GM04503 (cell line): ENCODE results near the gene EPHA2.
A peak's percentile ranks its signal among the peaks of the same experiment; 100 is the strongest.
"Not testable (repeated sequence)": the region's sequence is repeated elsewhere in the genome, so short reads cannot be mapped to it uniquely, and the experiment has no call there.

Source experiments
- DNase-seq: peaks from one replicate; pipeline ENCODE4 v3.0.0-alpha.2; 2012; ENCODE audit warnings: low read depth

The EPHA2 gene

GRCh38 chr1:16119504-16119903 lies 36.4 kb downstream of the EPHA2 start:
- no peak for DNase-seq

- DNase-seq: no peak
These were observed 37.2 kb downstream of the EPHA2 start for GRCh38 chr1:16118706-16119105.

- no peak for DNase-seq
These were observed 37.9 kb downstream of the EPHA2 start for GRCh38 chr1:16117936-16118335.

- peak; percentile 37 for DNase-seq
These were observed 38.5 kb downstream of the EPHA2 start for GRCh38 chr1:16117369-16117768.

- DNase-seq: no peak
These were observed 39.2 kb downstream of the EPHA2 start for GRCh38 chr1:16116625-16117024.

GRCh38 chr1:16116002-16116401 lies 39.9 kb downstream of the EPHA2 start:
- no peak for DNase-seq

- no peak for DNase-seq
These were observed 40.3 kb downstream of the EPHA2 start for GRCh38 chr1:16115468-16115983.

- DNase-seq: no peak
These were observed 41.1 kb downstream of the EPHA2 start for GRCh38 chr1:16114527-16115467.

GRCh38 chr1:16112596-16113555 lies 43.0 kb downstream of the EPHA2 start:
- DNase-seq: no peak

- DNase-seq: peak; percentile 48
These were observed 43.9 kb downstream of the EPHA2 start for GRCh38 chr1:16111771-16112595.

- no peak for DNase-seq
These were observed 45.0 kb downstream of the EPHA2 start for GRCh38 chr1:16110884-16111283.

GRCh38 chr1:16110456-16110855 lies 45.4 kb downstream of the EPHA2 start:
- no peak for DNase-seq

- no peak for DNase-seq
These were observed 46.3 kb downstream of the EPHA2 start for GRCh38 chr1:16109571-16109970.

GRCh38 chr1:16107039-16107438 lies 48.8 kb downstream of the EPHA2 start:
- not testable (repeated sequence) for DNase-seq

- DNase-seq: no peak
These were observed 54.2 kb downstream of the EPHA2 start for GRCh38 chr1:16101623-16102022.

- DNase-seq: no peak
These were observed 56.5 kb downstream of the EPHA2 start for GRCh38 chr1:16099412-16099811.

GRCh38 chr1:16095447-16095846 lies 60.4 kb downstream of the EPHA2 start:
- DNase-seq: no peak

- no peak for DNase-seq
These were observed 61.3 kb downstream of the EPHA2 start for GRCh38 chr1:16094453-16095158.

- no peak for DNase-seq
These were observed 62.3 kb downstream of the EPHA2 start for GRCh38 chr1:16093611-16094010.

- no peak for DNase-seq
These were observed 62.9 kb downstream of the EPHA2 start for GRCh38 chr1:16092923-16093511.
